Mucosa of descending colon (tissue), 3 donors: Measurements from ENCODE around the gene MS4A14. TPM values are rescaled to one million over a fixed set of nuclear protein-coding genes. Genes with fewer than 3 reads are reported as not detected.
A peak's percentile ranks its signal among the peaks of the same experiment; 100 is the strongest.
"Not testable (repeated sequence)": the region's sequence is repeated elsewhere in the genome, so short reads cannot be mapped to it uniquely, and the experiment has no call there.

Experiments
- ATAC-seq: fragments of 200-7000 bp; cut with Tn5 transposase; one replicate; pipeline ENCODE4 v1.9.1; 2020; ENCODE audit warnings: mild to moderate bottlenecking, moderate library complexity
- DNase-seq, 3 donors: peaks; one replicate each; pipeline ENCODE4 v3.0.0-alpha.2; 2020
- H3K36me3 ChIP-seq: fragments of 200-600 bp; one replicate; pipeline ENCODE4 v1.8.0; 2021; ENCODE audit warnings: low read depth, mild to moderate bottlenecking
- H3K4me1 ChIP-seq: fragments of 200-600 bp; one replicate; pipeline ENCODE4 v1.8.0; 2021; ENCODE audit warnings: low read depth, mild to moderate bottlenecking
- H3K4me3 ChIP-seq: fragments of 200-600 bp; one replicate; pipeline ENCODE4 v1.8.0; 2021; ENCODE audit warnings: mild to moderate bottlenecking
- H3K9me3 ChIP-seq: fragments of 200-600 bp; one replicate; pipeline ENCODE4 v1.8.0; 2021; ENCODE audit warnings: mild to moderate bottlenecking
- intact Hi-C, 2 donors: fragments of 100-400 bp; cut with DNase I in 1 of 2; cut with micrococcal nuclease in 1 of 2; formaldehyde crosslinking; loops; one replicate each; pipeline versions ENCODE4 v1.11.0 to v1.11.1; 2022; cut with DNase I, micrococcal nuclease
- total RNA-seq, 3 donors: library from RNA; stranded (reverse); fragmentation: NEBNext Ultra II Directional in 2 of 3; extraction: Animal tissue kit (Norgen Biotek cat#: 25700) in 2 of 3; gene quantifications; one replicate each; pipeline versions ENCODE4 v1.2.1 to v1.2.4, GENCODE V29; 2021 to 2023
- TF ChIP-seq, protein P1 (sequence below): fragments of 200-600 bp; IDR thresholded peaks from one replicate; pipeline ENCODE4 v1.8.0; 2022; ENCODE audit warnings: antibody characterized with exemption, mild to moderate bottlenecking
- donor health status: DM: no; HTN: no; CAD: no; lungs with moderate emphysema.
- donor health status: DM: no; HTN: no; CAD: no.
- donor health status: DM: no; HTN: yes; CAD: no.

Gene MS4A14
- total RNA-seq, 3 donors from 2014 or later, result 0.41 to 1.1 (median 0.98) TPM

DNA sequence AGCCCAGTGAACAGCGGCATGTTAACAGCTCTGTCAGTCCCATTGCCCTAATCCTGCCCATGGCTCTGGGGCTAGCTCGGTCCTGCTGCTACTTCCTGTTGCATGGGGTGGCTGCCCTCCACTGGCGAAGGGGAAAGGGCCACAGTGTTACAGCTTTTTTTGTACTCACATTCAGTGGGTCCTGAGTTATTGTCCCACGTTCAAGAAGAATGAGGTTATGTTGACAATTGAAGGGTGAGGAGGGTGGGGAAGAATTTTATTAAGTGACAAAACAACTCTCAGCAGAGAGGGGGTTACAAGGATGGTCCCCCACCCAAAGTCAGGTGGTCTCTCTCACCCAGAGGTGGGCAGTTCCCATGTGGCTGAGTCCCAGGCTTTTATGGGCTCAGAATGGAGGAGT, 35.6 kb upstream of the MS4A14 start:
- H3K36me3 ChIP-seq, result no peaks in the 10 kb centered on the region
- ATAC-seq (no peak), DNase-seq (no peak)
- TF ChIP-seq, protein P1, sequence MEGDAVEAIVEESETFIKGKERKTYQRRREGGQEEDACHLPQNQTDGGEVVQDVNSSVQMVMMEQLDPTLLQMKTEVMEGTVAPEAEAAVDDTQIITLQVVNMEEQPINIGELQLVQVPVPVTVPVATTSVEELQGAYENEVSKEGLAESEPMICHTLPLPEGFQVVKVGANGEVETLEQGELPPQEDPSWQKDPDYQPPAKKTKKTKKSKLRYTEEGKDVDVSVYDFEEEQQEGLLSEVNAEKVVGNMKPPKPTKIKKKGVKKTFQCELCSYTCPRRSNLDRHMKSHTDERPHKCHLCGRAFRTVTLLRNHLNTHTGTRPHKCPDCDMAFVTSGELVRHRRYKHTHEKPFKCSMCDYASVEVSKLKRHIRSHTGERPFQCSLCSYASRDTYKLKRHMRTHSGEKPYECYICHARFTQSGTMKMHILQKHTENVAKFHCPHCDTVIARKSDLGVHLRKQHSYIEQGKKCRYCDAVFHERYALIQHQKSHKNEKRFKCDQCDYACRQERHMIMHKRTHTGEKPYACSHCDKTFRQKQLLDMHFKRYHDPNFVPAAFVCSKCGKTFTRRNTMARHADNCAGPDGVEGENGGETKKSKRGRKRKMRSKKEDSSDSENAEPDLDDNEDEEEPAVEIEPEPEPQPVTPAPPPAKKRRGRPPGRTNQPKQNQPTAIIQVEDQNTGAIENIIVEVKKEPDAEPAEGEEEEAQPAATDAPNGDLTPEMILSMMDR, result no peak
- H3K4me1 ChIP-seq, result peaks cover 2% of the 10 kb centered on the region
- intact Hi-C loops, result no loop called here
- H3K4me3 ChIP-seq, result no peak overlapping the region
- H3K9me3 ChIP-seq, result peaks cover 10% of the 10 kb centered on the region

DNA sequence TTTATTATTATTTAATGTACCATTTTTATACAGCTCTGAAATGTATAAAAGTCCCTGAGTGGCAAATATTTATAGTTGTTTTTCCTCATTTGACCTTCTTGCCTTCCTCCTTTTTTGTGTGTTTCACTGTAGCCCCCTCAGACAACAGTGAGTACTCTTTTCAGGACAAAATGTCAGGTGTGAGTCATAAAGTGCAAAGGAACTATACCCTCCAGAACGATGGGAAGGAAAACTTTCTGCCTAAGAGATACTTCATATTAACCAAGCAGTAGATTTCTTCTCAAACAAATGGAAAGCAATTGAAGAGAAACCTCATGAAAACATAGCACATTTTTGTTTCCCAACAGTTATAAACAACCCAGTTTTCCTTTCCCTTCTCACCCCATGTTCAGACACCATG, 34.0 kb upstream of the MS4A14 start:
- Histone ChIP-seq H3K4me3 (no peak overlapping the region), H3K36me3 (no peaks in the 10 kb centered on the region), H3K9me3 (peaks cover 10% of the 10 kb centered on the region), H3K4me1 (peaks cover 2% of the 10 kb centered on the region)
- intact Hi-C loops, result loop anchor here in 1 of 2 donors (2.0 kb wide), 1 partner anchor 257 kb away; no protein-coding TSS in a partner anchor
- ATAC-seq (no peak), DNase-seq (no peak)
- TF ChIP-seq, protein P1, result no peak

- Histone ChIP-seq H3K9me3 (peaks cover 10% of the 10 kb centered on the region), H3K36me3 (no peaks in the 10 kb centered on the region), H3K4me1 (peaks cover 2% of the 10 kb centered on the region), H3K4me3 (no peak overlapping the region)
- peak; percentile 94 for ATAC-seq
- peak in 1 of 3 donors; percentile 83 for DNase-seq
- intact Hi-C loops, result loop anchor here in 1 of 2 donors (2.0 kb wide), 1 partner anchor 255 kb away; no protein-coding TSS in a partner anchor
- TF ChIP-seq, protein P1, result peak; percentile 51
Observed at GRCh38 chr11:60363542-60364470, 32.5 kb upstream of the MS4A14 start.

DNA sequence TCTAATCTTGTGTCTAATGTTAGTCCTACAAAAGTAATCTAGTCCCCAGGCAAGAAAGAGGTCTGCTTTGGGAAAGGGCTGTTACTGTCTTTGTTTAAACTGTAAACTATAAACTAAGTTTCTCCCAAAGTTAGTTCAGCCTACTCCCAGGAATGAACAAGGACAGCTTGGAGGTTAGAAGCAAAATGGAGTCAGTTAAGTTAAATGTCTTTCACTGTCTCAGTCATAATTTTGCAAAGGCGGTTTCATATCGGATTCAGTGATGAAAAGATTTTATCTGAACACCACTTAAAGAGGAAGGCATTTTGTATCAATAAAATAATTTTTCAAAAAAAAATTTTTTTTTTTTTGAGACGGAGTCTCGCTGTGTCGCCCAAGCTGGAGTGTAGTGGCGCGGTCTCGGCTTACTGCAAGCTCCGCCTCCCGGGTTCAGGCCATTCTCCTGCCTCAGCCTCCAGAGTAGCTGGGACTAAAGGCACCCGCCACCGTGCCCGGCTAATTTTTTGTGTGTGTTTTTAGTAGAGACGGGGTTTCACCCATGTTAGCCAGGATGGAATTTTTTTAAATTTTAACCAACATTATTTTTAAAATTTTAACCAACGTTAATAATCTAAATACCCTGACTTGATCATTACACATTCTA, 29.9 kb upstream of the MS4A14 start:
- ATAC-seq, H3K4me1 ChIP-seq, H3K4me3 ChIP-seq, intact Hi-C loops, H3K9me3 ChIP-seq, DNase-seq, H3K36me3 ChIP-seq: not testable (repeated sequence)

DNA sequence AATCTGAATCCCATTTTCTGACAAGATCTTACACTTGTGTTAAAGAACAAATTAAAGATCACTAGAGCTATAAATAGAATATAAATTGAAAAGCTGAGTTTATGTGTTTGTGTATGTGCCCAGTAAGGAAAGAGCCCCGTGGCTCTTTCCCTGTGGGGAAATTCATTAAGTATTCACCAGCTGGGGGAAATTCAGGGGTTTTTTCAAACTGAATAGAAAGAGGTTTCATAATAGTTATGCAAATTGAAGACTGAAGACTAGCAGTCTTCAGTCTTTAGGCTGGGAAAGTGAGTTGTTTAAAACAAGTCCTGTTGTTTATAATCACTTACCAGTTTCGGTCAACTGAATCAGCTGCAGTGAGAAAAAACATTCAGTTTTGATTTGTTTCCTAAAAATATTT, 29.2 kb upstream of the MS4A14 start:
- DNase-seq (no peak), ATAC-seq (no peak)
- Histone ChIP-seq H3K9me3 (no peaks in the 10 kb centered on the region), H3K36me3 (no peaks in the 10 kb centered on the region), H3K4me1 (peaks cover 2% of the 10 kb centered on the region), H3K4me3 (no peak overlapping the region)
- TF ChIP-seq, protein P1, result no peak
- intact Hi-C loops, result no loop called here

GRCh38 chr11:60367896-60368295, 28.4 kb upstream of the MS4A14 start:
- H3K9me3 ChIP-seq, result no peaks in the 10 kb centered on the region
- no peak overlapping the region for H3K4me3 ChIP-seq
- H3K4me1 ChIP-seq, result peaks cover 2% of the 10 kb centered on the region
- no peaks in the 10 kb centered on the region for H3K36me3 ChIP-seq
- no peak for ATAC-seq
- intact Hi-C loops, result no loop called here
- DNase-seq, result peak in 1 of 3 donors; percentile 45
- TF ChIP-seq, protein P1, result no peak
